BJ (cell line): ENCODE measurements around the gene A4GALT. TPM values are rescaled to one million over a fixed set of nuclear protein-coding genes. Genes with fewer than 3 reads are reported as not detected.

Experiments
- CTCF ChIA-PET: fragments of 350-600 bp; formaldehyde crosslinking; extraction: SDS; loops from one replicate; lab custom pipeline; 2021; ENCODE audit warnings: antibody characterized with exemption, inconsistent platforms; lab: Yijun Ruan, JAX
- POLR2A ChIA-PET: fragments of 300-600 bp; sonication (Branson Sonifier 250); formaldehyde crosslinking; extraction: SDS; loops from one replicate; lab custom pipeline; 2021; ENCODE audit warnings: antibody characterized with exemption; lab: Charles Lee
- DNase-seq: peaks from one replicate; pipeline ENCODE4 v3.0.0-alpha.2; 2011; ENCODE audit warnings: low read depth
- H3K27me3 ChIP-seq: 2 replicates; pipeline ENCODE4 v1.6.0; 2011; ENCODE audit warnings: low read length; ENCODE audit not compliant: control insufficient read depth, insufficient read depth
- H3K36me3 ChIP-seq: 2 replicates; pipeline ENCODE4 v1.5.1; 2011; ENCODE audit warnings: low read length; ENCODE audit not compliant: control insufficient read depth, insufficient read depth
- H3K4me3 ChIP-seq: 2 replicates; pipeline ENCODE4 v1.5.1; 2011; ENCODE audit warnings: low read depth, mild to moderate bottlenecking, control low read depth, low read length
- polyA plus RNA-seq: library from polyadenylated mRNA; depleted of rRNA; stranded (reverse); fragments of >200 nt; gene quantifications from 2 replicates; pipeline ENCODE4 v1.2.3, GENCODE V29; 2011
- TF ChIP-seq, protein P1 (sequence below): IDR thresholded peaks from 2 replicates; pipeline ENCODE4 v1.5.1; 2011; ENCODE audit warnings: low read depth, mild to moderate bottlenecking, control low read depth, inconsistent platforms, low read length, moderate library complexity; ENCODE audit not compliant: insufficient read depth

A4GALT gene
- polyA plus RNA-seq, 1 experiment, result 6.7 TPM

DNA sequence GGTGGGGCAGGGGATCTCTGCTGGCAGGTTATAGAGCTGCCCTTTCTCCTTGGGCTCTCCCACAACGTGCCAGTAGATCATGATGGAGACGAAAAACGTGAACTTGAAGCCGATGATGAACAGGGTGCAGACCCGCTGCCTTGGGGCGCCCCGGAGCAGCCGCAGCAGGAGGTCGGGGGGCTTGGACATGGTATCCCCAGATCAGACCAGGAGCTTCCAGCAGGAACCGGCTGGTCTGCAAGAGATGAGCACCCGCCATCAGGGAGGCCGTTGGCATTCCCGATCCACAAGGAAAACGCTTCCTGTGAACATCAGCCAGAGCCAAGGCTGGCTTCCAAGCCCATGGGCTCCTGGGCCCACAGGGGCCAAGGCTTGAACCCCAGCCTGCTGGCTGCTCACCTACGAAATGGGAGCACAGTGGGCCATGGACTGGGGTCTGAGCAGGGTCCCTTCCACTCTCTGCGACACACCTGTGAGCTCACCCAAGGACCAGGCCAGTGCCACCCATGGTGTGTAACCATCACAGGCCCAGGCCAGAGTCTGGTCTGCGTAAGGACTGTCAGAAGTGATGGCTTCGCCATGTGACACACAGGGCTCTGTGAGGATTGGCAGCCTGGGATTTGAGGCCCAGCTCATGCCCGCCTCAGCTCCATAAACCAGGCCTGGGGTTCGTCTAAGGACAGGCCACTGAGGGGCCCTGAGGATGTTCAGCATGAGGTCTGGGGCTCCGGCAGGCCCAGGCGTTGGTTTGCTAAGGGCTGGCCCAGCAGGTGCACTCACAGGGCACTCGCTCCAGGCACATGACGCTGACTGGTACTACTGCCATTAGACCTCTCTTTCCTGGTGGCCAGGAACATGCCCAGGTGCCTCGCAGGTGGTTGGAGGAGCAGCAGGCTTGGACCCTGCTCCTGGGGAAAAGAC lies 26.6 kb downstream of the A4GALT start:
- no peaks in the 10 kb centered on the region for H3K27me3 ChIP-seq
- H3K4me3 ChIP-seq, result no peak overlapping the region
- H3K36me3 ChIP-seq, result no peaks in the 10 kb centered on the region; the same call in none of the 2 replicates
- DNase-seq, result no peak
- CTCF ChIA-PET, result interaction anchor here (0.8 kb wide), 1 partner anchor 52 kb away, joined by 3 read pairs; no protein-coding TSS in a partner anchor
- POLR2A ChIA-PET, result no interaction called here
- TF ChIP-seq, protein P1, sequence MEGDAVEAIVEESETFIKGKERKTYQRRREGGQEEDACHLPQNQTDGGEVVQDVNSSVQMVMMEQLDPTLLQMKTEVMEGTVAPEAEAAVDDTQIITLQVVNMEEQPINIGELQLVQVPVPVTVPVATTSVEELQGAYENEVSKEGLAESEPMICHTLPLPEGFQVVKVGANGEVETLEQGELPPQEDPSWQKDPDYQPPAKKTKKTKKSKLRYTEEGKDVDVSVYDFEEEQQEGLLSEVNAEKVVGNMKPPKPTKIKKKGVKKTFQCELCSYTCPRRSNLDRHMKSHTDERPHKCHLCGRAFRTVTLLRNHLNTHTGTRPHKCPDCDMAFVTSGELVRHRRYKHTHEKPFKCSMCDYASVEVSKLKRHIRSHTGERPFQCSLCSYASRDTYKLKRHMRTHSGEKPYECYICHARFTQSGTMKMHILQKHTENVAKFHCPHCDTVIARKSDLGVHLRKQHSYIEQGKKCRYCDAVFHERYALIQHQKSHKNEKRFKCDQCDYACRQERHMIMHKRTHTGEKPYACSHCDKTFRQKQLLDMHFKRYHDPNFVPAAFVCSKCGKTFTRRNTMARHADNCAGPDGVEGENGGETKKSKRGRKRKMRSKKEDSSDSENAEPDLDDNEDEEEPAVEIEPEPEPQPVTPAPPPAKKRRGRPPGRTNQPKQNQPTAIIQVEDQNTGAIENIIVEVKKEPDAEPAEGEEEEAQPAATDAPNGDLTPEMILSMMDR, result no peak

DNA sequence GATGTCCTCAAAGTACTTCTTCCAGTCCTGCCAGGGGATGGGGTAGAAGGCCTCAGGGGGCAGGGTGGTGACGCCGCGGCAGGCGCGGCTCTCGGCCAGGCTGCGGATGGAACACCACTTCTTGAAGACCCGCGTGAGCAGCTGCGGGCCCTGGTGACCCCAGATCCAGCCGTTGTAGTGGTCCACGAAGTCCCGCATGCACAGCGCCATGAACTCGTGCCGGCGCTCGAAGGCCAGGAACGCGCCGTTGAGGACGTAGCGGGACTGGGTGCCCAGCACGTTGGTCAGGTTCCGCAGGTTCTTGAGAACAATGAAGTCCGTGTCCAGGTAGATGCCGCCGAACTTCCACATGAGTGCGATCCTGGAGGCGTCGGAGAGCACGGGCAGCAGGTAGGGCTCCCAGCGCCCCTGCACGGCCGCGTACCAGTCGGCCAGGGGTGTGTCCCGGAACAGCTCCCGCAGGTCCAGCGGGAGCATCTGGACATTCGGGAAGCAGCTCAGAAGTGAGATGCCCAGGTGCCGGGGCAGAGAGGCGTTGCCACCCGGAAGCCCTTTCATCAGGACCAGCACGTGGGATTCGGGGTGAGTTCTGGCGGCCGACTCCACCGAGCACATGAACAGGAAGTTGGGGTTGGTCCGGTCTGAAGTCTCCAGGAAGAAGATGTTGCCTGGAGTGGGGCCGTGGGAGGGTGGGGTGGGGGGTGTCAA lies 27.5 kb downstream of the A4GALT start:
- CTCF ChIA-PET, result interaction anchor here (0.8 kb wide), 1 partner anchor 52 kb away, joined by 3 read pairs; no protein-coding TSS in a partner anchor
- Histone ChIP-seq H3K4me3 (no peak overlapping the region), H3K36me3 (no peaks in the 10 kb centered on the region; the same call in none of the 2 replicates), H3K27me3 (no peaks in the 10 kb centered on the region)
- POLR2A ChIA-PET, result no interaction called here
- no peak for DNase-seq
- TF ChIP-seq, protein P1, result no peak

DNA sequence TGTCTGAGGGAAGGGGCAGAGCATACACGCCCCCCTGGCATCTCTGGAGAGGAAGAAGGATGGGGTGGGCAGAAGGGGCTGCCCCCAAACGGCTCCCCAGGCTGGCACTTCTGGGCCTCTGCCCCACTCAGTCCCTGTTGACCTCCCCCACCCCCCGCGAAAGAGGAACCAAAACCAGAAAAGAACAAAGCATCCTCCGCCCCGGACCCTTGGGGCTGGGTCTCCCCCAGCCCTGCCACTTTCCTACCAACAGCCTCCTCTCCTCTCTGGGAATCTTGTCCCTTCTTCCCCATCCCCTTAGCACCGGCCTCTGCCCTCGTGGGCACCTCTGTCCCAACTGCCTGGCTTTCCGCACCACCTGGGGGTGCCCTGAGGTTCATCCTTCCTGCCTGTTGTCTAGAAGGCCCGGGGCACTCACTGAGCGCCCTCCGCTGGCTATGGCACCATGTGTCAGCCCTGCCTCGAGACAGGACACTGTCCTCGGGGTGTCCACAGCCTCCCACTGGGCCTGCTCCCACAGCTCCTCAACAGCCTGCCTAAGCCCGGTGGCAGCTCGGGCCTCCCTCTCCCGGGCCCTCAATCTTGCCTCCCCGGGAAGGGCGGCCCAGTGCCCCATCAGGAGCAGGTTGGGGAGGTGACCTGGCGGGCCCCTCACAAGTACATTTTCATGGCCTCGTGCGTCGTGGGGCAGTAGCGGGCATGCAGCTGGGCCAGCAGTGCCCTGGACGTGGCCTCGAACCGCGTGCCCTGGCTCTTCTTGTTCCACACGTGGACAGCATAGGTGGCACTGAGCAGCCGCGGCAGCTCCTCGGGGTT lies 28.2 kb downstream of the A4GALT start:
- ChIA-PET POLR2A (no interaction called here), CTCF (interaction anchor here (0.8 kb wide), 1 partner anchor 53 kb away, joined by 3 read pairs; no protein-coding TSS in a partner anchor)
- Histone ChIP-seq H3K4me3 (no peak overlapping the region), H3K36me3 (no peaks in the 10 kb centered on the region; the same call in none of the 2 replicates), H3K27me3 (no peaks in the 10 kb centered on the region)
- TF ChIP-seq, protein P1, result no peak
- no peak for DNase-seq

DNA sequence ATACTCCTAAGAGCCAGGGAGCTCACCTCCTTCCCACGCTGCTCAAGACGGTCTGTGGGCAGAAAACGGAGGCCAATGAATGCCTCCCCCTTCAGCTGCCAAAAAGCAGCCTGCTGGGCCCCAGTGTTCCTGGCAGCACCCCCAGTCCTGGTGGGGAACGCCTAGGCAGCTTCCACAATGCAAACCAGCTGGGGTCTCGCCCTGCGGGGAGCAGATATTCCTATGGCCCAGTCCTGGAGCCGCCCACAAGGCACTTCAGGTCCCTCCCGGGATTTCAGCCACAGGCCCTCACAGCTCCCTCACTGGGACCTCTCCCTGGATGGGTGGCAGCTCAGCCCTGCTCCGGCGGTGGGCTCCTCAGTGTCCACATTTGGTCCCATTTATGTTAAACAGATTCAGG lies 29.2 kb downstream of the A4GALT start:
- H3K27me3 ChIP-seq, result no peaks in the 10 kb centered on the region
- TF ChIP-seq, protein P1, result no peak
- ChIA-PET CTCF (interaction anchor here (1.5 kb wide), 1 partner anchor 89 kb away, joined by 3 read pairs; no protein-coding TSS in a partner anchor), POLR2A (no interaction called here)
- no peak for DNase-seq
- no peaks in the 10 kb centered on the region; the same call in 1 of the 2 replicates for H3K36me3 ChIP-seq
- H3K4me3 ChIP-seq, result no peak overlapping the region
